ENCODE data around the gene MAMDC4. TPM values are rescaled to one million over a fixed set of nuclear protein-coding genes. Genes with fewer than 3 reads are reported as not detected.

Gene MAMDC4
- total and polyA plus RNA-seq, 2 experiments from 2014 or later: 8.5 to 12.7 TPM

- TF ChIP-seq EZH2phosphoT487 (IDR thresholded peaks at IDR 0.05; ENCODE audit: low read depth, severe bottlenecking, unreplicated experiment): no peak
- TF ChIP-seq CTCF (IDR thresholded peaks at IDR 0.05; ENCODE audit: poor library complexity): no peak
- TF ChIP-seq EZH2 (IDR thresholded peaks at IDR 0.05; ENCODE audit: borderline replicate concordance): no peak
- H3K9me3 ChIP-seq (ENCODE audit: low read depth): no peaks in the 10 kb centered on the region
- H3K9me2 ChIP-seq (replicated peaks; ENCODE audit: insufficient read depth): no peaks in the 10 kb centered on the region
- H3K4me2 ChIP-seq: no peak overlapping the region
- no peaks in the 10 kb centered on the region for H3K27me3 ChIP-seq
- WGBS (ENCODE audit: low lambda C conversion rate, missing lambda C conversion rate): 94% methylated on average over 19 of the region's 21 CpGs
- no peak for DNase-seq (ENCODE audit: low spot score)
- H2AFZ ChIP-seq: no peak overlapping the region
- peaks cover 14% of the 10 kb centered on the region for H4K20me1 ChIP-seq (ENCODE audit: insufficient read depth, poor library complexity, severe bottlenecking)
- H3K27ac ChIP-seq: no peak overlapping the region
- H3K36me3 ChIP-seq (replicated peaks; ENCODE audit: insufficient read depth, low read depth): no peaks in the 10 kb centered on the region
- no peak overlapping the region for H3K4me3 ChIP-seq
- H3K4me1 ChIP-seq (ENCODE audit: insufficient read depth): peaks cover 6% of the 10 kb centered on the region
- H3K79me2 ChIP-seq: peaks cover 33% of the 10 kb centered on the region
These were observed 27.5 kb upstream of the MAMDC4 start for GRCh38 chr9:136824496-136825225.

- no peaks in the 10 kb centered on the region for H3K27me3 ChIP-seq
- 96% methylated on average over 31 of the region's 44 CpGs for WGBS (ENCODE audit: low lambda C conversion rate, missing lambda C conversion rate)
- TF ChIP-seq EZH2 (IDR thresholded peaks at IDR 0.05; ENCODE audit: borderline replicate concordance) (no peak), EZH2phosphoT487 (IDR thresholded peaks at IDR 0.05; ENCODE audit: low read depth, severe bottlenecking, unreplicated experiment) (no peak), CTCF (IDR thresholded peaks at IDR 0.05; ENCODE audit: poor library complexity) (no peak)
- no peak overlapping the region for H3K27ac ChIP-seq
- H3K36me3 ChIP-seq (replicated peaks; ENCODE audit: insufficient read depth, low read depth): no peaks in the 10 kb centered on the region
- H4K20me1 ChIP-seq (ENCODE audit: insufficient read depth, poor library complexity, severe bottlenecking): peaks cover 6% of the 10 kb centered on the region
- peaks cover 6% of the 10 kb centered on the region for H3K4me1 ChIP-seq (ENCODE audit: insufficient read depth)
- no peaks in the 10 kb centered on the region for H3K9me3 ChIP-seq (ENCODE audit: low read depth)
- peaks cover 24% of the 10 kb centered on the region for H3K79me2 ChIP-seq
- no peak overlapping the region for H3K4me2 ChIP-seq
- no peaks in the 10 kb centered on the region for H3K9me2 ChIP-seq (replicated peaks; ENCODE audit: insufficient read depth)
- H3K4me3 ChIP-seq: no peak overlapping the region
- no peak overlapping the region for H2AFZ ChIP-seq
- DNase-seq (ENCODE audit: low spot score): no peak
These were observed 26.6 kb upstream of the MAMDC4 start for GRCh38 chr9:136825295-136826187.

- Histone ChIP-seq H3K9me3 (ENCODE audit: low read depth) (no peaks in the 10 kb centered on the region), H3K4me2 (no peak overlapping the region), H3K27ac (no peak overlapping the region), H3K79me2 (peaks cover 18% of the 10 kb centered on the region), H2AFZ (no peak overlapping the region), H3K4me1 (ENCODE audit: insufficient read depth) (peaks cover under 1% of the 10 kb centered on the region), H3K4me3 (no peak overlapping the region), H3K36me3 (replicated peaks; ENCODE audit: insufficient read depth, low read depth) (no peaks in the 10 kb centered on the region), H3K9me2 (replicated peaks; ENCODE audit: insufficient read depth) (no peaks in the 10 kb centered on the region), H4K20me1 (ENCODE audit: insufficient read depth, poor library complexity, severe bottlenecking) (peaks cover 4% of the 10 kb centered on the region), H3K27me3 (no peaks in the 10 kb centered on the region)
- no peak for TF ChIP-seq CTCF (IDR thresholded peaks at IDR 0.05; ENCODE audit: poor library complexity)
- no peak for TF ChIP-seq EZH2phosphoT487 (IDR thresholded peaks at IDR 0.05; ENCODE audit: low read depth, severe bottlenecking, unreplicated experiment)
- no peak for TF ChIP-seq EZH2 (IDR thresholded peaks at IDR 0.05; ENCODE audit: borderline replicate concordance)
- DNase-seq (ENCODE audit: low spot score): no peak
- whole genome bisulfite sequencing (ENCODE audit: low lambda C conversion rate, missing lambda C conversion rate): 96% methylated on average over 17 of the region's 17 CpGs
These were observed 26.0 kb upstream of the MAMDC4 start for GRCh38 chr9:136826188-136826541.
